ENCODE results near the gene IL12RB2.
"Not testable (repeated sequence)": the region's sequence is repeated elsewhere in the genome, so short reads cannot be mapped to it uniquely, and the experiment has no call there.

The IL12RB2 gene

GRCh38 chr1:67399199-67399993, 91.7 kb downstream of the IL12RB2 start:
- DNase-seq (ENCODE audit: low spot score): no peak

GRCh38 chr1:67400029-67400786, 92.5 kb downstream of the IL12RB2 start:
- not testable (repeated sequence) for DNase-seq (ENCODE audit: low spot score)

- DNase-seq (ENCODE audit: low spot score): no peak
Observed at GRCh38 chr1:67401443-67401842, 93.8 kb downstream of the IL12RB2 start.

GRCh38 chr1:67404212-67404620, 96.5 kb downstream of the IL12RB2 start:
- DNase-seq (ENCODE audit: low spot score): no peak

- DNase-seq (ENCODE audit: low spot score): no peak
Observed at GRCh38 chr1:67405473-67406245, 98.0 kb downstream of the IL12RB2 start.

- DNase-seq (ENCODE audit: low spot score): no peak
Observed at GRCh38 chr1:67407498-67407897, 99.8 kb downstream of the IL12RB2 start.

- no peak for DNase-seq (ENCODE audit: low spot score)
Observed at GRCh38 chr1:67408148-67408547, 100.5 kb downstream of the IL12RB2 start.

GRCh38 chr1:67413101-67413500, 105.4 kb downstream of the IL12RB2 start:
- not testable (repeated sequence) for DNase-seq (ENCODE audit: low spot score)

GRCh38 chr1:67414574-67414973, 106.9 kb downstream of the IL12RB2 start:
- no peak for DNase-seq (ENCODE audit: low spot score)

- no peak for DNase-seq (ENCODE audit: low spot score)
Observed at GRCh38 chr1:67415041-67415440, 107.4 kb downstream of the IL12RB2 start.

GRCh38 chr1:67417733-67418132, 110.1 kb downstream of the IL12RB2 start:
- DNase-seq (ENCODE audit: low spot score): not testable (repeated sequence)

GRCh38 chr1:67418839-67419586, 111.3 kb downstream of the IL12RB2 start:
- DNase-seq (ENCODE audit: low spot score): no peak

GRCh38 chr1:67420835-67421492, 113.3 kb downstream of the IL12RB2 start:
- DNase-seq (ENCODE audit: low spot score): no peak

GRCh38 chr1:67427465-67427864, 119.8 kb downstream of the IL12RB2 start:
- DNase-seq (ENCODE audit: low spot score): no peak

- DNase-seq (ENCODE audit: low spot score): no peak
Observed at GRCh38 chr1:67427947-67428346, 120.3 kb downstream of the IL12RB2 start.

GRCh38 chr1:67429011-67429527, 121.4 kb downstream of the IL12RB2 start:
- peak; percentile 17 for DNase-seq (ENCODE audit: low spot score)

- peak; percentile 34 for DNase-seq (ENCODE audit: low spot score)
Observed at GRCh38 chr1:67429528-67430357, 122.1 kb downstream of the IL12RB2 start.

GRCh38 chr1:67430358-67431155, 122.9 kb downstream of the IL12RB2 start, which contains the start of gene SERBP1:
TSS of gene SERBP1 (minus strand) at chr1:67430402. CDS start at chr1:67430300, 102 bp downstream.
- peak; percentile 92 for DNase-seq (ENCODE audit: low spot score)

GRCh38 chr1:67431156-67431765, 123.6 kb downstream of the IL12RB2 start:
- DNase-seq (ENCODE audit: low spot score): no peak
